ENCODE data around the gene PRPF40B. TPM values are rescaled to one million over a fixed set of nuclear protein-coding genes. Genes with fewer than 3 reads are reported as not detected.

PRPF40B gene
- total and polyA plus RNA-seq, 8 donors = 16.0 to 27.5 (median 23.5) TPM

GRCh38 chr12:49612210-49612609 lies 11.2 kb upstream of the PRPF40B start:
- no peak for DNase-seq
- Histone ChIP-seq H3K27me3 (peaks cover 0 to 4% of the 10 kb centered on the region in 2 donors), H3K4me3 (no peak overlapping the region), H3K36me3 (no peaks in the 10 kb centered on the region), H3K9me3 (no peaks in the 10 kb centered on the region), H3K4me1 (no peaks in the 10 kb centered on the region), H3K27ac (no peak overlapping the region)
- no peak for ATAC-seq
- TF ChIP-seq, protein P1, sequence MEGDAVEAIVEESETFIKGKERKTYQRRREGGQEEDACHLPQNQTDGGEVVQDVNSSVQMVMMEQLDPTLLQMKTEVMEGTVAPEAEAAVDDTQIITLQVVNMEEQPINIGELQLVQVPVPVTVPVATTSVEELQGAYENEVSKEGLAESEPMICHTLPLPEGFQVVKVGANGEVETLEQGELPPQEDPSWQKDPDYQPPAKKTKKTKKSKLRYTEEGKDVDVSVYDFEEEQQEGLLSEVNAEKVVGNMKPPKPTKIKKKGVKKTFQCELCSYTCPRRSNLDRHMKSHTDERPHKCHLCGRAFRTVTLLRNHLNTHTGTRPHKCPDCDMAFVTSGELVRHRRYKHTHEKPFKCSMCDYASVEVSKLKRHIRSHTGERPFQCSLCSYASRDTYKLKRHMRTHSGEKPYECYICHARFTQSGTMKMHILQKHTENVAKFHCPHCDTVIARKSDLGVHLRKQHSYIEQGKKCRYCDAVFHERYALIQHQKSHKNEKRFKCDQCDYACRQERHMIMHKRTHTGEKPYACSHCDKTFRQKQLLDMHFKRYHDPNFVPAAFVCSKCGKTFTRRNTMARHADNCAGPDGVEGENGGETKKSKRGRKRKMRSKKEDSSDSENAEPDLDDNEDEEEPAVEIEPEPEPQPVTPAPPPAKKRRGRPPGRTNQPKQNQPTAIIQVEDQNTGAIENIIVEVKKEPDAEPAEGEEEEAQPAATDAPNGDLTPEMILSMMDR (IDR thresholded peaks at IDR 0.05) = no peak
- intact Hi-C loops (cut with DNase I) = no loop called here

DNA sequence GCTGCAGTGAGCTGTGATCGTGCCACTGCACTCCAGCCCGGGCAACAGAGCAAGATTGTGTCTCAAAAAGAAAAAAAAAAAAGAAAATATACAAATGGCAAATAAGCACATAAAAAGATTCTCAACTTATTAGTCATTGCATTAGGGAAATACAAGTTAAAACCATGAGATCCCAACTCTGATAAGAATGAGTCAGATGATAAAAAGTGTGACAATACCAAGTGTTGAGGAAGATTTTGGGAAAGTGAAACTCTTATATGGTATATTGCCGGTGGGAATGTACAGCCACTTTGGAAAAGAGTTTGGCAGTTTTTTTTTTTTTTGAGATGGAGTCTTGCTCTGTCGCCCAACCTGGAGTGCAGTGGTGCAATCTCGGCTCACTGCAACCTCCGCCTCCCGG lies 7.6 kb upstream of the PRPF40B start:
- DNase-seq (no peak), ATAC-seq (no peak)
- Histone ChIP-seq H3K27me3 (peaks cover 0 to 14% of the 10 kb centered on the region in 2 donors), H3K4me1 (no peaks in the 10 kb centered on the region), H3K9me3 (no peaks in the 10 kb centered on the region), H3K27ac (no peak overlapping the region), H3K4me3 (no peak overlapping the region), H3K36me3 (no peaks in the 10 kb centered on the region)
- TF ChIP-seq, protein P1 (IDR thresholded peaks at IDR 0.05) = no peak
- intact Hi-C loops (cut with DNase I) = no loop called here

- no peak for DNase-seq
- Histone ChIP-seq H3K9me3 (no peaks in the 10 kb centered on the region), H3K36me3 (no peaks in the 10 kb centered on the region), H3K27ac (no peak overlapping the region), H3K4me1 (peaks cover 2 to 4% of the 10 kb centered on the region in 2 donors), H3K4me3 (no peak overlapping the region), H3K27me3 (peaks cover 0 to 23% of the 10 kb centered on the region in 2 donors)
- no peak for ATAC-seq
- intact Hi-C loops (cut with DNase I) = no loop called here
- TF ChIP-seq, protein P1 (IDR thresholded peaks at IDR 0.05) = no peak
These were observed 6.7 kb upstream of the PRPF40B start for GRCh38 chr12:49616533-49617219.

DNA sequence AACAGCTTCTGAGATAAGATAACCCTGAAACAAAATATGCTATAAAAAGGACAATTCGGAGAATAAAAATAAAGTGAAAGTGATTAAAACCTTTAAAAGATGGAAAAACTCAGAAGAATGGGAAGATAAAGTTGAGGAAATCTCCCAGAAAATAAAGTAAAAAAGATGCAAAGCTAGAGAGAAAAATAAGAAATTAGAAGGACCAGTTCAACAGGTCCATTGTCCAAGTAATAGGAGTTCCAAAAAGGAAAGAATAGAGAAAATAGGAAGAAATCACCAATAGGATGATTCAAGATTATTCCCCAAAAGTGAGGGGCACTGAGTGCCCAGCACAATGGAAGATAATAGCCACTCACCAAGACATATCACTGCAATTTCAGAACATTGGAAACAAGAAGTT lies 4.8 kb upstream of the PRPF40B start:
- no peak overlapping the region for H3K27ac ChIP-seq
- no peak for DNase-seq
- intact Hi-C loops (cut with DNase I) = no loop called here

GRCh38 chr12:49619286-49619685 lies 4.1 kb upstream of the PRPF40B start:
- intact Hi-C loops (cut with DNase I) = no loop called here
- Histone ChIP-seq H3K4me3 (no peak overlapping the region), H3K27me3 (peaks cover 0 to 34% of the 10 kb centered on the region in 2 donors), H3K4me1 (peaks cover 11 to 24% of the 10 kb centered on the region in 2 donors), H3K9me3 (no peaks in the 10 kb centered on the region), H3K36me3 (no peaks in the 10 kb centered on the region), H3K27ac (no peak overlapping the region)
- TF ChIP-seq, protein P1 (IDR thresholded peaks at IDR 0.05) = no peak
- ATAC-seq (no peak), DNase-seq (peak in 1 of 4 donors; percentile 36)

More for the DNA sequence above, 4.8 kb upstream of the PRPF40B start:
- H3K36me3 ChIP-seq = no peaks in the 10 kb centered on the region
- TF ChIP-seq, protein P1 (IDR thresholded peaks at IDR 0.05) = no peak
- peaks cover 11 to 18% of the 10 kb centered on the region in 2 donors for H3K4me1 ChIP-seq
- H3K27me3 ChIP-seq = peaks cover 0 to 34% of the 10 kb centered on the region in 2 donors
- ATAC-seq = no peak
- no peaks in the 10 kb centered on the region for H3K9me3 ChIP-seq
- no peak overlapping the region for H3K4me3 ChIP-seq
